CD4-positive, alpha-beta T cell treated with Interleukin-10 for 1 hour (primary cell): ENCODE results near the gene TRIP10.
"Not testable (repeated sequence)": the region's sequence is repeated elsewhere in the genome, so short reads cannot be mapped to it uniquely, and the experiment has no call there.

Experiments
- DNase-seq: peaks from one replicate; pipeline ENCODE4 v3.0.0-alpha.2; 2020

TRIP10 gene

GRCh38 chr19:6739390-6739882, at the start of gene TRIP10:
TRIP10 (plus strand) TSS chr19:6739680; CDS start chr19:6739762, 82 bp downstream.
- DNase-seq: peak; percentile 90

GRCh38 chr19:6690160-6690885, 49.2 kb upstream of the TRIP10 start:
- DNase-seq: no peak

- no peak for DNase-seq
Measured at GRCh38 chr19:6691342-6691741, 48.1 kb upstream of the TRIP10 start.

GRCh38 chr19:6692027-6692426, 47.5 kb upstream of the TRIP10 start:
- DNase-seq: no peak

- no peak for DNase-seq
Measured at GRCh38 chr19:6693056-6693471, 46.4 kb upstream of the TRIP10 start.

GRCh38 chr19:6693681-6694080, 45.8 kb upstream of the TRIP10 start:
- DNase-seq: no peak

- no peak for DNase-seq
Measured at GRCh38 chr19:6694147-6694815, 45.2 kb upstream of the TRIP10 start.

GRCh38 chr19:6696239-6696820, 43.1 kb upstream of the TRIP10 start:
- no peak for DNase-seq

- DNase-seq: no peak
Measured at GRCh38 chr19:6697291-6697690, 42.2 kb upstream of the TRIP10 start.

- no peak for DNase-seq
Measured at GRCh38 chr19:6699935-6700334, 39.5 kb upstream of the TRIP10 start.

- DNase-seq: no peak
Measured at GRCh38 chr19:6700586-6701316, 38.7 kb upstream of the TRIP10 start.

- DNase-seq: no peak
Measured at GRCh38 chr19:6705931-6706632, 33.4 kb upstream of the TRIP10 start.

- no peak for DNase-seq
Measured at GRCh38 chr19:6706633-6706958, 32.9 kb upstream of the TRIP10 start.

GRCh38 chr19:6707011-6707657, 32.3 kb upstream of the TRIP10 start:
- no peak for DNase-seq

GRCh38 chr19:6707658-6708018, 31.8 kb upstream of the TRIP10 start:
- DNase-seq: no peak

GRCh38 chr19:6708346-6708745, 31.1 kb upstream of the TRIP10 start:
- DNase-seq: no peak

- not testable (repeated sequence) for DNase-seq
Measured at GRCh38 chr19:6708913-6709312, 30.6 kb upstream of the TRIP10 start.

GRCh38 chr19:6709549-6709948, 29.9 kb upstream of the TRIP10 start:
- DNase-seq: no peak

- DNase-seq: no peak
Measured at GRCh38 chr19:6710273-6711077, 29.0 kb upstream of the TRIP10 start.

GRCh38 chr19:6711078-6711361, 28.5 kb upstream of the TRIP10 start:
- no peak for DNase-seq

- no peak for DNase-seq
Measured at GRCh38 chr19:6711605-6712004, 27.9 kb upstream of the TRIP10 start.

GRCh38 chr19:6712231-6712630, 27.2 kb upstream of the TRIP10 start:
- DNase-seq: no peak
